H9 (cell line): ENCODE data around the gene ARHGAP26. TPM values are rescaled to one million over a fixed set of nuclear protein-coding genes. Genes with fewer than 3 reads are reported as not detected.

Source experiments
- DNase-seq: peaks from one replicate; pipeline ENCODE4 v3.0.0-alpha.2; 2017
- H2AFZ ChIP-seq: one replicate; pipeline ENCODE4 v1.6.1; 2013; ENCODE audit warnings: mild to moderate bottlenecking, low read length, control low read depth, moderate library complexity
- H2AK5ac ChIP-seq: 2 replicates; pipeline ENCODE4 v1.6.1; 2013; ENCODE audit warnings: low read length, control low read depth, mixed read lengths; ENCODE audit not compliant: insufficient read length
- H2BK120ac ChIP-seq: one replicate; pipeline ENCODE4 v1.6.1; 2013; ENCODE audit warnings: low read depth, mild to moderate bottlenecking, low read length, control low read depth, inconsistent platforms; ENCODE audit not compliant: poor library complexity, severe bottlenecking
- H2BK12ac ChIP-seq: 2 replicates; pipeline ENCODE4 v1.6.1; 2013; ENCODE audit warnings: low read length, control low read depth, mixed read lengths, low read depth; ENCODE audit not compliant: insufficient read length
- H2BK15ac ChIP-seq: 2 replicates; pipeline ENCODE4 v1.6.1; 2013; ENCODE audit warnings: low read depth, low read length, control low read depth
- H2BK20ac ChIP-seq: one replicate; pipeline ENCODE4 v1.6.1; 2013; ENCODE audit warnings: low read depth, mild to moderate bottlenecking, low read length, control low read depth, inconsistent platforms; ENCODE audit not compliant: poor library complexity, severe bottlenecking
- H2BK5ac ChIP-seq: 2 replicates; pipeline ENCODE4 v1.6.1; 2013; ENCODE audit warnings: low read length, control low read depth, mixed read lengths; ENCODE audit not compliant: insufficient read length
- H3K14ac ChIP-seq: 2 replicates; pipeline ENCODE4 v1.6.1; 2013; ENCODE audit warnings: low read length, control low read depth; ENCODE audit not compliant: insufficient read depth
- H3K18ac ChIP-seq: 2 replicates; pipeline ENCODE4 v1.6.1; 2013; ENCODE audit warnings: low read depth, mild to moderate bottlenecking, mixed read lengths, low read length, control low read depth; ENCODE audit not compliant: insufficient read length
- H3K23ac ChIP-seq: 2 replicates; pipeline ENCODE4 v1.6.1; 2013; ENCODE audit warnings: low read length, control low read depth, mixed read lengths, low read depth; ENCODE audit not compliant: insufficient read length
- H3K23me2 ChIP-seq: 2 replicates; pipeline ENCODE4 v1.6.1; 2013; ENCODE audit warnings: low read depth, mild to moderate bottlenecking, mixed read lengths, low read length, control low read depth; ENCODE audit not compliant: insufficient read length, poor library complexity, severe bottlenecking
- H3K27ac ChIP-seq: 2 replicates; pipeline ENCODE4 v1.5.1; 2013; ENCODE audit warnings: low read length, control low read depth, mixed read lengths, low read depth; ENCODE audit not compliant: insufficient read length
- H3K27me3 ChIP-seq: 2 replicates; pipeline ENCODE4 v1.6.1; 2013; ENCODE audit warnings: low read length, control low read depth, inconsistent platforms; ENCODE audit not compliant: insufficient read depth
- H3K4ac ChIP-seq: 2 replicates; pipeline ENCODE4 v1.6.1; 2013; ENCODE audit warnings: low read depth, mild to moderate bottlenecking, control low read depth, inconsistent platforms, low read length, moderate library complexity
- H3K4me1 ChIP-seq: 2 replicates; pipeline ENCODE4 v1.6.1; 2013; ENCODE audit warnings: low read length, control low read depth, inconsistent platforms; ENCODE audit not compliant: insufficient read depth
- H3K4me2 ChIP-seq: 2 replicates; pipeline ENCODE4 v1.6.1; 2013; ENCODE audit warnings: low read length, control low read depth, mixed read lengths; ENCODE audit not compliant: insufficient read length, insufficient read depth
- H3K56ac ChIP-seq: 2 replicates; pipeline ENCODE4 v1.6.1; 2013; ENCODE audit warnings: low read depth, mild to moderate bottlenecking, mixed read lengths, low read length, control low read depth; ENCODE audit not compliant: insufficient read length
- H3K79me1 ChIP-seq: 2 replicates; pipeline ENCODE4 v1.6.1; 2013; ENCODE audit warnings: low read depth, mild to moderate bottlenecking, moderate library complexity, low read length, control low read depth, inconsistent platforms; ENCODE audit not compliant: insufficient read depth, poor library complexity, severe bottlenecking
- H3K79me2 ChIP-seq: 2 replicates; pipeline ENCODE4 v1.6.1; 2013; ENCODE audit warnings: low read length, control low read depth, inconsistent platforms; ENCODE audit not compliant: insufficient read depth
- H3K9ac ChIP-seq: 2 replicates; pipeline ENCODE4 v1.6.1; 2013; ENCODE audit warnings: low read length, control low read depth, mixed read lengths; ENCODE audit not compliant: insufficient read length; ENCODE audit errors: extremely low read depth
- H3K9me3 ChIP-seq: one replicate; pipeline ENCODE4 v1.6.1; 2013; ENCODE audit warnings: low read depth, low read length, inconsistent platforms; ENCODE audit not compliant: control insufficient read depth
- H3T11ph ChIP-seq: one replicate; pipeline ENCODE4 v1.6.1; 2013; ENCODE audit warnings: mild to moderate bottlenecking, low read length, control low read depth, inconsistent platforms
- H4K20me1 ChIP-seq: one replicate; pipeline ENCODE4 v1.6.1; 2013; ENCODE audit not compliant: control insufficient read depth, insufficient read length, insufficient read depth
- H4K5ac ChIP-seq: 2 replicates; pipeline ENCODE4 v1.6.1; 2013; ENCODE audit warnings: low read depth, mild to moderate bottlenecking, mixed read lengths, low read length, control low read depth; ENCODE audit not compliant: insufficient read length
- H4K8ac ChIP-seq: replicated peaks from 2 replicates; pipeline ENCODE4 v1.6.1; 2013; ENCODE audit warnings: low read length, control low read depth, mixed read lengths, low read depth; ENCODE audit not compliant: insufficient read length
- H4K91ac ChIP-seq: 2 replicates; pipeline ENCODE4 v1.6.1; 2013; ENCODE audit warnings: low read depth, mild to moderate bottlenecking, moderate library complexity, mixed read lengths, low read length, control low read depth; ENCODE audit not compliant: insufficient read length
- H3K27ac Mint-ChIP-seq, 3 experiments: 2 replicates in 2 of 3; 3 replicates in 1 of 3; pipeline ENCODE4 v1.8.0; 2020 to 2021; ENCODE audit warnings: mixed read lengths in 3 of 3, mild to moderate bottlenecking in 1 of 3, moderate library complexity in 1 of 3
- H3K27me3 Mint-ChIP-seq: 2 replicates; pipeline ENCODE4 v1.8.0; 2021; ENCODE audit warnings: low read depth, mild to moderate bottlenecking, moderate library complexity, mixed read lengths
- H3K36me3 Mint-ChIP-seq, 3 experiments: 2 replicates in 2 of 3; 3 replicates in 1 of 3; pipeline ENCODE4 v1.8.0; 2020 to 2021; ENCODE audit warnings: low read depth in 3 of 3, mixed read lengths in 3 of 3; ENCODE audit not compliant: insufficient read depth in 1 of 3
- H3K4me1 Mint-ChIP-seq, 2 experiments: 2 replicates each; pipeline ENCODE4 v1.8.0; 2020; ENCODE audit warnings: mixed read lengths in 2 of 2
- H3K4me3 Mint-ChIP-seq, 2 experiments: 2 replicates in 1 of 2; 3 replicates in 1 of 2; pipeline ENCODE4 v1.8.0; 2020 to 2021; ENCODE audit warnings: mild to moderate bottlenecking in 2 of 2, mixed read lengths in 2 of 2, moderate library complexity in 1 of 2
- H3K9me3 Mint-ChIP-seq, 2 experiments: 2 replicates in 1 of 2; 3 replicates in 1 of 2; pipeline ENCODE4 v1.8.0; 2020; ENCODE audit warnings: mild to moderate bottlenecking in 2 of 2, mixed read lengths in 2 of 2, moderate library complexity in 1 of 2
- WGBS: extraction: QIAGEN DNeasy Blood & Tissue Kit; methylation state at CpG from one replicate; pipeline ENCODE4 v1.1.7; 2013; ENCODE audit warnings: missing lambda C conversion rate, low lambda C conversion rate, mixed read lengths; ENCODE audit not compliant: insufficient read length; ENCODE audit errors: extremely low coverage; 5-methylcytosine and 5-hydroxymethylcytosine counted together
- total RNA-seq: library from RNA; stranded (reverse); gene quantifications from 2 replicates; pipeline ENCODE4 v1.2.1, GENCODE V29; 2021
- TF ChIP-seq, protein P1 (sequence below): fragments of 200-600 bp; sonication (generic); conservative IDR thresholded peaks from 3 replicates; pipeline ENCODE4 v1.8.0; 2021; ENCODE audit warnings: antibody characterized with exemption, mild to moderate bottlenecking

The ARHGAP26 gene
- total RNA-seq, 1 experiment from 2014 or later = 13.8 TPM

DNA sequence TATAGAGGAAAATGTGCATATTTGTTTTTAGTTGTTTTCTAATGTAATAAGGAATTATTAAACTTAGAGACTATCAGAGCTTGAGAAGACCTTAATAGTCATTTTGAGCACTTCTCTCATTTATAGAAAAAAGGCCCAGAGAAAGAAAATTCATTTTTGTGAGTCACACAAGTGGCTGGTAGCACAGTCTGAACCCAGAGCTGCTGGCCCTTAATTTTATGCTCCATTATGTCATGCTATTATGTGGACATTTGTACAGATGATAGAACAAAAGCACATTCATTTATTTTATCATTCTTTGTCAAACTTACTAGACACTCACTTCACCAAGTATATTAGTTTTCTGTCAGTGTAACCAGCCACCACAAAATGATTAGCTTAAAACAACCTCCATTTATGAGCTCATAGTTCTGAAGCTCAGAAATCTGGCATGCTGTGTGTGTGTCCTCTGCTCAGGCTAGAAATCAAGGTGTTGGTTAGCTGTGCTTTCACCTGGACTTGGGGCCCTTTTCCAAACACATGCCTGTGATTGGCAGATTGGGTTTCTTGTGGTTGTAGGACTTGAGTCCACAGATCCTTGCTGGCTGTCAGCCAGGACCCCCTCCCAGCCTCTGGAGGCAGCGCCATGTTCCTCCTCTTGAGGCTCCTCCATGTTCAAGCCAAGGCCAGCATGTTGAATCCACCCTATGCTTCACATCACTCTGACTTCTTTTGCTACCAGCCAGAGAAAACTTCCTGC lies 188.9 kb downstream of the ARHGAP26 start:
- Histone ChIP-seq H3K23me2 (no peaks in the 10 kb centered on the region), H2AFZ (no peak overlapping the region), H4K8ac (no peak overlapping the region), H2BK20ac (no peak overlapping the region), H3T11ph (no peak overlapping the region), H3K56ac (no peak overlapping the region), H4K20me1 (no peaks in the 10 kb centered on the region), H4K5ac (no peak overlapping the region), H2BK5ac (no peak overlapping the region), H3K4me2 (no peak overlapping the region), H3K4ac (no peak overlapping the region), H3K27me3 (no peaks in the 10 kb centered on the region), H2BK15ac (no peak overlapping the region), H3K23ac (no peak overlapping the region), H3K4me1 (no peaks in the 10 kb centered on the region), H4K91ac (no peak overlapping the region), H3K79me1 (no peaks in the 10 kb centered on the region), H3K14ac (no peak overlapping the region), H3K9ac (no peak overlapping the region), H3K18ac (no peak overlapping the region), H3K9me3 (no peaks in the 10 kb centered on the region), H2BK120ac (no peak overlapping the region), H3K27ac (no peak overlapping the region), H2AK5ac (no peak overlapping the region), H3K79me2 (no peaks in the 10 kb centered on the region), H2BK12ac (no peak overlapping the region)
- peaks cover 2 to 3% of the 10 kb centered on the region in 2 experiments; a peak in 2 of 4 replicates for H3K4me1 Mint-ChIP-seq
- no peaks in the 10 kb centered on the region for H3K27me3 Mint-ChIP-seq
- no peak for DNase-seq
- TF ChIP-seq, protein P1, sequence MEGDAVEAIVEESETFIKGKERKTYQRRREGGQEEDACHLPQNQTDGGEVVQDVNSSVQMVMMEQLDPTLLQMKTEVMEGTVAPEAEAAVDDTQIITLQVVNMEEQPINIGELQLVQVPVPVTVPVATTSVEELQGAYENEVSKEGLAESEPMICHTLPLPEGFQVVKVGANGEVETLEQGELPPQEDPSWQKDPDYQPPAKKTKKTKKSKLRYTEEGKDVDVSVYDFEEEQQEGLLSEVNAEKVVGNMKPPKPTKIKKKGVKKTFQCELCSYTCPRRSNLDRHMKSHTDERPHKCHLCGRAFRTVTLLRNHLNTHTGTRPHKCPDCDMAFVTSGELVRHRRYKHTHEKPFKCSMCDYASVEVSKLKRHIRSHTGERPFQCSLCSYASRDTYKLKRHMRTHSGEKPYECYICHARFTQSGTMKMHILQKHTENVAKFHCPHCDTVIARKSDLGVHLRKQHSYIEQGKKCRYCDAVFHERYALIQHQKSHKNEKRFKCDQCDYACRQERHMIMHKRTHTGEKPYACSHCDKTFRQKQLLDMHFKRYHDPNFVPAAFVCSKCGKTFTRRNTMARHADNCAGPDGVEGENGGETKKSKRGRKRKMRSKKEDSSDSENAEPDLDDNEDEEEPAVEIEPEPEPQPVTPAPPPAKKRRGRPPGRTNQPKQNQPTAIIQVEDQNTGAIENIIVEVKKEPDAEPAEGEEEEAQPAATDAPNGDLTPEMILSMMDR = no peak
- no CpG with 5 or more reads among the region's 1 CpG for WGBS
- H3K9me3 Mint-ChIP-seq = peaks cover 5% of the 10 kb centered on the region in 2 experiments; a peak in 4 of 5 replicates
- H3K36me3 Mint-ChIP-seq = peaks cover 0 to 14% (median 9%) of the 10 kb centered on the region in 3 experiments; a peak in 5 of 7 replicates
- no peak overlapping the region for H3K4me3 Mint-ChIP-seq
- H3K27ac Mint-ChIP-seq = no peak overlapping the region
